HCT116 (cell line): ENCODE measurements around the gene FGD4.

ENCODE experiments used
- CEBPB ChIP-seq: IDR thresholded peaks from 2 replicates; pipeline ENCODE4 v1.6.1; 2012; ENCODE audit warnings: low read depth
- ELF1 ChIP-seq: IDR thresholded peaks from 2 replicates; pipeline ENCODE4 v1.6.1; 2012; ENCODE audit warnings: low read depth, borderline replicate concordance
- EZH2 ChIP-seq: fragments of 200-600 bp; sonication (generic); IDR thresholded peaks from 2 replicates; pipeline ENCODE4 v1.6.1; 2017; ENCODE audit warnings: antibody characterized with exemption, mixed run types
- POLR2A ChIP-seq: IDR thresholded peaks from 2 replicates; pipeline ENCODE4 v1.7.0; 2011; ENCODE audit warnings: borderline replicate concordance; ENCODE audit not compliant: insufficient read depth, insufficient read length; ENCODE audit errors: extremely low read depth
- RAD21 ChIP-seq: IDR thresholded peaks from 2 replicates; pipeline ENCODE4 v1.6.1; 2012; ENCODE audit warnings: low read depth, mild to moderate bottlenecking
- SIN3A ChIP-seq: IDR thresholded peaks from 2 replicates; pipeline ENCODE4 v1.6.1; 2012; ENCODE audit warnings: low read depth
- TCF7L2 ChIP-seq: IDR thresholded peaks from 2 replicates; pipeline ENCODE4 v1.7.0; 2011; ENCODE audit warnings: borderline replicate concordance, inconsistent platforms; ENCODE audit not compliant: insufficient read depth, insufficient read length; ENCODE audit errors: extremely low read depth
- ZNF274 ChIP-seq: fragments of 200-500 bp; sonication (Bioruptor generic); IDR thresholded peaks from 2 replicates; pipeline ENCODE4 v1.6.1; 2014; ENCODE audit warnings: mild to moderate bottlenecking, low read depth, low read length, inconsistent platforms
- TF ChIP-seq, protein P1 (sequence below), 3 experiments: fragments of 200-600 bp in 1 of 3; sonication (generic) in 1 of 3; IDR thresholded peaks in 2 of 3; conservative IDR thresholded peaks in 1 of 3; 2 replicates each; pipeline ENCODE4 v1.5.1; 2012 to 2017; ENCODE audit warnings: low read depth in 2 of 3, low read length in 2 of 3, antibody characterized with exemption in 1 of 3, borderline replicate concordance in 1 of 3, control low read depth in 1 of 3, mild to moderate bottlenecking in 1 of 3, mixed read lengths in 1 of 3, mixed run types in 1 of 3, moderate library complexity in 1 of 3; ENCODE audit not compliant: insufficient read depth in 1 of 3
- TF ChIP-seq, protein P2 (sequence below): IDR thresholded peaks from 2 replicates; pipeline ENCODE4 v1.6.1; 2012; ENCODE audit warnings: low read depth
- TF ChIP-seq, protein P3 (sequence below): IDR thresholded peaks from 2 replicates; pipeline ENCODE4 v1.6.1; 2012

DNA sequence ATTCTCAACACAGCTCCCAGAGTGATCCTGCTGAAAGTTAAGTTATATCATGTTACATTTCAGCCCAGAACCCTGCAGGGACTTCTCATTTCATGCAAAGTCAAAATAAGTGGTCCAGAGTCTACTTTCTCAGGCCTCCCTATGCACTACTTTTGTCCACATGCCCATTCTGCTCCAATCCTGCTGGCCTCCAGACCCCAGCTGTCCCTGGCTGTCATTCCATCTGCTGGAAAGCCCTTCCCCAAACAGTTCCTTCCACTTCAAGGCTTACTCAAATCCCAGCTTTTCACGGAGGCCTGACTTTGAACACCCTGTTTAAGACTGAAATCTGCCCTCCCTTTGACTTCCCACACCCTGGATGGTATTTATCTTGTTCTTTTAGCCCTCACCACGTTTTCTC is 169.9 kb downstream of the FGD4 start:
- TF ChIP-seq ELF1 (no peak), POLR2A (no peak), EZH2 (no peak), TCF7L2 (no peak), ZNF274 (no peak), SIN3A (no peak), CEBPB (no peak), RAD21 (no peak)
- TF ChIP-seq, protein P1, sequence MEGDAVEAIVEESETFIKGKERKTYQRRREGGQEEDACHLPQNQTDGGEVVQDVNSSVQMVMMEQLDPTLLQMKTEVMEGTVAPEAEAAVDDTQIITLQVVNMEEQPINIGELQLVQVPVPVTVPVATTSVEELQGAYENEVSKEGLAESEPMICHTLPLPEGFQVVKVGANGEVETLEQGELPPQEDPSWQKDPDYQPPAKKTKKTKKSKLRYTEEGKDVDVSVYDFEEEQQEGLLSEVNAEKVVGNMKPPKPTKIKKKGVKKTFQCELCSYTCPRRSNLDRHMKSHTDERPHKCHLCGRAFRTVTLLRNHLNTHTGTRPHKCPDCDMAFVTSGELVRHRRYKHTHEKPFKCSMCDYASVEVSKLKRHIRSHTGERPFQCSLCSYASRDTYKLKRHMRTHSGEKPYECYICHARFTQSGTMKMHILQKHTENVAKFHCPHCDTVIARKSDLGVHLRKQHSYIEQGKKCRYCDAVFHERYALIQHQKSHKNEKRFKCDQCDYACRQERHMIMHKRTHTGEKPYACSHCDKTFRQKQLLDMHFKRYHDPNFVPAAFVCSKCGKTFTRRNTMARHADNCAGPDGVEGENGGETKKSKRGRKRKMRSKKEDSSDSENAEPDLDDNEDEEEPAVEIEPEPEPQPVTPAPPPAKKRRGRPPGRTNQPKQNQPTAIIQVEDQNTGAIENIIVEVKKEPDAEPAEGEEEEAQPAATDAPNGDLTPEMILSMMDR (IDR thresholded peaks at IDR 0.05 in 2 of 3, conservative IDR thresholded peaks at IDR 0.05 in 1 of 3; ENCODE audit: borderline replicate concordance in 1 of 3, insufficient read depth in 1 of 3, low read depth in 2 of 3, low read length in 2 of 3), result no peak
- TF ChIP-seq, protein P2, sequence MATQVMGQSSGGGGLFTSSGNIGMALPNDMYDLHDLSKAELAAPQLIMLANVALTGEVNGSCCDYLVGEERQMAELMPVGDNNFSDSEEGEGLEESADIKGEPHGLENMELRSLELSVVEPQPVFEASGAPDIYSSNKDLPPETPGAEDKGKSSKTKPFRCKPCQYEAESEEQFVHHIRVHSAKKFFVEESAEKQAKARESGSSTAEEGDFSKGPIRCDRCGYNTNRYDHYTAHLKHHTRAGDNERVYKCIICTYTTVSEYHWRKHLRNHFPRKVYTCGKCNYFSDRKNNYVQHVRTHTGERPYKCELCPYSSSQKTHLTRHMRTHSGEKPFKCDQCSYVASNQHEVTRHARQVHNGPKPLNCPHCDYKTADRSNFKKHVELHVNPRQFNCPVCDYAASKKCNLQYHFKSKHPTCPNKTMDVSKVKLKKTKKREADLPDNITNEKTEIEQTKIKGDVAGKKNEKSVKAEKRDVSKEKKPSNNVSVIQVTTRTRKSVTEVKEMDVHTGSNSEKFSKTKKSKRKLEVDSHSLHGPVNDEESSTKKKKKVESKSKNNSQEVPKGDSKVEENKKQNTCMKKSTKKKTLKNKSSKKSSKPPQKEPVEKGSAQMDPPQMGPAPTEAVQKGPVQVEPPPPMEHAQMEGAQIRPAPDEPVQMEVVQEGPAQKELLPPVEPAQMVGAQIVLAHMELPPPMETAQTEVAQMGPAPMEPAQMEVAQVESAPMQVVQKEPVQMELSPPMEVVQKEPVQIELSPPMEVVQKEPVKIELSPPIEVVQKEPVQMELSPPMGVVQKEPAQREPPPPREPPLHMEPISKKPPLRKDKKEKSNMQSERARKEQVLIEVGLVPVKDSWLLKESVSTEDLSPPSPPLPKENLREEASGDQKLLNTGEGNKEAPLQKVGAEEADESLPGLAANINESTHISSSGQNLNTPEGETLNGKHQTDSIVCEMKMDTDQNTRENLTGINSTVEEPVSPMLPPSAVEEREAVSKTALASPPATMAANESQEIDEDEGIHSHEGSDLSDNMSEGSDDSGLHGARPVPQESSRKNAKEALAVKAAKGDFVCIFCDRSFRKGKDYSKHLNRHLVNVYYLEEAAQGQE, result no peak
- TF ChIP-seq, protein P3, sequence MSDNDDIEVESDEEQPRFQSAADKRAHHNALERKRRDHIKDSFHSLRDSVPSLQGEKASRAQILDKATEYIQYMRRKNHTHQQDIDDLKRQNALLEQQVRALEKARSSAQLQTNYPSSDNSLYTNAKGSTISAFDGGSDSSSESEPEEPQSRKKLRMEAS, result no peak
